CD14-positive monocyte (primary cell): ENCODE measurements around the gene LRRTM4. TPM values are rescaled to one million over a fixed set of nuclear protein-coding genes. Genes with fewer than 3 reads are reported as not detected.

Experiments used
- DNase-seq, 3 donors: peaks; one replicate each; pipeline ENCODE4 v3.0.0-alpha.2; 2011 to 2022
- H2AFZ ChIP-seq: 2 replicates; pipeline ENCODE4 v1.6.0; 2012; ENCODE audit warnings: mild to moderate bottlenecking, low read depth, low read length, inconsistent platforms; ENCODE audit not compliant: insufficient read depth, poor library complexity, severe bottlenecking
- H3K27ac ChIP-seq, 2 donors: 1 replicate in 1 of 2; 2 replicates in 1 of 2; pipeline ENCODE4 v1.5.1; 2012 to 2013; ENCODE audit warnings: low read length in 2 of 2, control low read depth in 1 of 2, inconsistent platforms in 1 of 2, low read depth in 1 of 2, mild to moderate bottlenecking in 1 of 2
- H3K27me3 ChIP-seq, 2 donors: one replicate each; pipeline versions ENCODE4 v1.6.0 to v1.6.1; 2011 to 2013; ENCODE audit warnings: low read length in 2 of 2; ENCODE audit not compliant: control insufficient read depth in 2 of 2, insufficient read depth in 2 of 2
- H3K36me3 ChIP-seq, 2 donors: replicated peaks in 1 of 2; 1 replicate in 1 of 2; 2 replicates in 1 of 2; pipeline versions ENCODE4 v1.5.1 to v1.6.1; 2012 to 2013; ENCODE audit warnings: low read length in 2 of 2, control low read depth in 1 of 2, inconsistent platforms in 1 of 2, mild to moderate bottlenecking in 1 of 2; ENCODE audit not compliant: insufficient read depth in 2 of 2, control insufficient read depth in 1 of 2
- H3K4me1 ChIP-seq, 2 donors: 1 replicate in 1 of 2; 2 replicates in 1 of 2; pipeline versions ENCODE4 v1.5.1 to v1.6.1; 2012 to 2013; ENCODE audit warnings: low read length in 2 of 2, control low read depth in 1 of 2, inconsistent platforms in 1 of 2, mild to moderate bottlenecking in 1 of 2, moderate library complexity in 1 of 2; ENCODE audit not compliant: insufficient read depth in 2 of 2, control insufficient read depth in 1 of 2
- H3K4me2 ChIP-seq: replicated peaks from 2 replicates; pipeline ENCODE3; 2012; ENCODE audit warnings: low read length, moderate library complexity, mild to moderate bottlenecking; ENCODE audit not compliant: poor library complexity, severe bottlenecking; ENCODE audit errors: extremely low read depth
- H3K4me3 ChIP-seq, 3 experiments: fragments of 200-600 bp in 1 of 3; sonication (generic) in 1 of 3; replicated peaks in 1 of 3; 1 replicate in 2 of 3; 2 replicates in 1 of 3; pipeline ENCODE4 v1.5.1; 2011 to 2013; ENCODE audit warnings: low read length in 3 of 3, mild to moderate bottlenecking in 3 of 3, control low read depth in 2 of 3, low read depth in 2 of 3, inconsistent platforms in 1 of 3, moderate library complexity in 1 of 3
- H3K79me2 ChIP-seq: 2 replicates; pipeline ENCODE4 v1.6.0; 2012; ENCODE audit warnings: mild to moderate bottlenecking, control low read depth, inconsistent platforms, low read length, moderate library complexity; ENCODE audit not compliant: insufficient read depth
- H3K9ac ChIP-seq: 2 replicates; pipeline ENCODE4 v1.6.0; 2017; ENCODE audit warnings: low read length, mild to moderate bottlenecking; ENCODE audit not compliant: insufficient read depth, poor library complexity, severe bottlenecking
- H3K9me3 ChIP-seq, 2 donors: replicated peaks in 1 of 2; 1 replicate in 1 of 2; 2 replicates in 1 of 2; pipeline versions ENCODE4 v1.5.1 to v1.6.1; 2012 to 2013; ENCODE audit warnings: low read length in 2 of 2, control low read depth in 1 of 2; ENCODE audit not compliant: control insufficient read depth in 1 of 2, insufficient read depth in 1 of 2
- H4K20me1 ChIP-seq: 2 replicates; pipeline ENCODE4 v1.6.0; 2012; ENCODE audit warnings: mild to moderate bottlenecking, low read length, control low read depth, moderate library complexity; ENCODE audit not compliant: insufficient read depth
- H3K27ac Mint-ChIP-seq, 7 donors: one replicate each; pipeline ENCODE4 v1.8.0; 2020; ENCODE audit warnings: mild to moderate bottlenecking in 7 of 7, mixed read lengths in 7 of 7, moderate library complexity in 6 of 7, inconsistent platforms in 2 of 7
- H3K27me3 Mint-ChIP-seq, 3 donors: one replicate each; pipeline ENCODE4 v1.8.0; 2021 to 2022; ENCODE audit warnings: low read depth in 3 of 3, mild to moderate bottlenecking in 3 of 3, mixed read lengths in 3 of 3, moderate library complexity in 3 of 3, inconsistent platforms in 1 of 3
- H3K36me3 Mint-ChIP-seq, 2 donors: one replicate each; pipeline ENCODE4 v1.8.0; 2020; ENCODE audit warnings: mixed read lengths in 2 of 2, inconsistent platforms in 1 of 2, mild to moderate bottlenecking in 1 of 2
- H3K4me1 Mint-ChIP-seq: one replicate; pipeline ENCODE4 v1.8.0; 2020; ENCODE audit warnings: mild to moderate bottlenecking, mixed read lengths
- H3K4me3 Mint-ChIP-seq, 2 donors: one replicate each; pipeline ENCODE4 v1.8.0; 2020; ENCODE audit warnings: mild to moderate bottlenecking in 2 of 2, mixed read lengths in 2 of 2, moderate library complexity in 1 of 2
- H3K9me3 Mint-ChIP-seq, 7 donors: one replicate each; pipeline ENCODE4 v1.8.0; 2020 to 2022; ENCODE audit warnings: mixed read lengths in 7 of 7, mild to moderate bottlenecking in 6 of 7, moderate library complexity in 6 of 7, inconsistent platforms in 2 of 7
- CTCF ChIP-seq: fragments of 200-600 bp; IDR thresholded peaks from one replicate; pipeline ENCODE4 v1.8.0; 2022; ENCODE audit warnings: antibody characterized with exemption, mild to moderate bottlenecking
- WGBS: methylation state at CpG from one replicate; pipeline ENCODE4 v1.1.5; 2013; ENCODE audit warnings: missing lambda C conversion rate; ENCODE audit not compliant: insufficient coverage; 5-methylcytosine and 5-hydroxymethylcytosine counted together
- intact Hi-C, 2 donors: fragments of 100-400 bp; cut with micrococcal nuclease; formaldehyde crosslinking; loops; one replicate each; pipeline versions ENCODE4 v1.15.0 to v1.15.1; 2023
- polyA plus RNA-seq, 3 donors: library from polyadenylated mRNA; depleted of rRNA in 1 of 3; unstranded in 2 of 3; stranded (reverse) in 1 of 3; fragments of 300-500 nt in 2 of 3; fragments of >200 nt in 1 of 3; fragmentation: Illumina TruSeq in 2 of 3; gene quantifications; 1 replicate in 2 of 3; 2 replicates in 1 of 3; pipeline ENCODE4 v1.2.3, GENCODE V29; 2012 to 2021

Gene LRRTM4
- polyA plus RNA-seq, 3 donors, result not detected

GRCh38 chr2:77404189-77404588 lies 118.0 kb downstream of the LRRTM4 start:
- intact Hi-C loops, result no loop called here
- Histone ChIP-seq H3K9ac (no peak overlapping the region), H3K36me3 (no peaks in the 10 kb centered on the region), H3K79me2 (no peaks in the 10 kb centered on the region), H2AFZ (no peak overlapping the region), H3K4me2 (no peak overlapping the region), H3K9me3 (no peaks in the 10 kb centered on the region), H3K27ac (no peak overlapping the region), H3K27me3 (no peaks in the 10 kb centered on the region), H3K4me1 (no peaks in the 10 kb centered on the region), H3K4me3 (no peak overlapping the region), H4K20me1 (no peaks in the 10 kb centered on the region)
- Mint-ChIP-seq H3K36me3 (no peaks in the 10 kb centered on the region), H3K27ac (no peak overlapping the region), H3K4me3 (no peak overlapping the region), H3K27me3 (peaks cover 0 to 2% (median 1%) of the 10 kb centered on the region in 3 donors), H3K9me3 (peaks cover 0 to 3% (median 0%) of the 10 kb centered on the region in 7 donors), H3K4me1 (no peaks in the 10 kb centered on the region)
- no peak for TF ChIP-seq CTCF
- WGBS, result no CpG with 5 or more reads among the region's 1 CpG
- no peak for DNase-seq

DNA sequence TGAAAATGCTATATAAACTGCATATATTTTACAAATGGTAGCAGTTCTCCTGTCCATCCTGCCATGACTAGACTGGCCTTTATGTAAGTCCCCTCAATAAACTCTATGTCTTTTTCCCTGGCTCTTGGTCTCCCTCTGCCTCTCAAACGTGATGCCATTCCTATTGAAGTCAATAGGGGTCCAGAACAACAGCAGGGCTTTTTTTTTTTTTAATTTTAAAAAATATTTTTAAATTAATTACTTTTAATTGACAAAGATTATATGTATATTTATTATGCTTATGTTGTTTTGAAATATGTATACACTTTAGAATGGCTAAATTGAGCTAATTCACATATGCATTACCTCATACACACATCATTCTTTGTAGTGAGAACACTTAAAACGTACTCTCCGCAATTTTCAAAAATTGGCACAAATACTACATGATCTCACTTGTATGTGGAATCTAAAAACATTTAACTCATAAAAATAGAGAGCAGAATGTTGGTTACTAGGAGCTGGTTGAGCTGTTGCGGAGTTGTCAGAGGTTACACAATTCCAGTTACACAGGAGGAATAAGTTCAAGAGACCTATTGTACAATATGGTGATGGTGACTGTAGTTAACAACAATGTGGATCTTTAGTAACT lies 123.1 kb downstream of the LRRTM4 start:
- Histone ChIP-seq H3K27me3 (no peaks in the 10 kb centered on the region), H3K9me3 (no peaks in the 10 kb centered on the region), H3K9ac (no peak overlapping the region), H3K27ac (no peak overlapping the region), H3K4me1 (no peaks in the 10 kb centered on the region), H3K36me3 (no peaks in the 10 kb centered on the region), H3K4me3 (no peak overlapping the region), H4K20me1 (no peaks in the 10 kb centered on the region), H3K4me2 (no peak overlapping the region), H3K79me2 (no peaks in the 10 kb centered on the region), H2AFZ (no peak overlapping the region)
- TF ChIP-seq CTCF, result no peak
- H3K27ac Mint-ChIP-seq, result no peak overlapping the region
- no peak for DNase-seq
- no peaks in the 10 kb centered on the region for H3K36me3 Mint-ChIP-seq
- H3K27me3 Mint-ChIP-seq, result peaks cover 0 to 2% (median 1%) of the 10 kb centered on the region in 3 donors
- H3K4me1 Mint-ChIP-seq, result no peaks in the 10 kb centered on the region
- H3K4me3 Mint-ChIP-seq, result no peak overlapping the region
- H3K9me3 Mint-ChIP-seq, result peaks cover 0 to 3% (median 0%) of the 10 kb centered on the region in 7 donors
- no CpG with 5 or more reads among the region's 4 CpGs for WGBS
- intact Hi-C loops, result no loop called here
